Panc1 (cell line): ENCODE data around the gene DAPK2. TPM values are rescaled to one million over a fixed set of nuclear protein-coding genes. Genes with fewer than 3 reads are reported as not detected.

Source experiments
- ATAC-seq: fragments of 200-7000 bp; cut with Tn5 transposase; 2 replicates; pipeline ENCODE4 v1.9.1; 2020; ENCODE audit warnings: mild to moderate bottlenecking, moderate library complexity
- BruUV-seq: library from RNA; stranded (reverse); fragments of 400-500 nt; replicated peaks from 2 replicates; lab custom pipeline; 2021; lab: Mats Ljungman, UMichigan
- CTCF ChIA-PET: fragments of 300-600 bp; sonication (Branson Sonifier 250); formaldehyde crosslinking; loops from one replicate; lab custom pipeline; 2022; ENCODE audit warnings: antibody characterized with exemption; lab: Charles Lee
- POLR2A ChIA-PET: fragments of 300-600 bp; sonication (Branson Sonifier 250); formaldehyde crosslinking; loops from one replicate; lab custom pipeline; 2022; ENCODE audit warnings: antibody characterized with exemption; lab: Charles Lee
- DNase-seq: peaks from one replicate; pipeline ENCODE4 v3.0.0-alpha.2; 2010; ENCODE audit warnings: low read depth, low spot score
- H3K27ac ChIP-seq: 2 replicates; pipeline ENCODE4 v1.5.1; 2011; ENCODE audit warnings: mild to moderate bottlenecking, low read length, inconsistent platforms
- H3K27me3 ChIP-seq: fragments of 200-500 bp; sonication (Bioruptor generic); 2 replicates; pipeline ENCODE4 v1.6.0; 2014; ENCODE audit warnings: low read length, inconsistent platforms; ENCODE audit not compliant: control insufficient read depth, insufficient read depth
- H3K36me3 ChIP-seq: fragments of 200-500 bp; sonication (Bioruptor generic); 2 replicates; pipeline ENCODE4 v1.5.1; 2014; ENCODE audit warnings: inconsistent platforms, mild to moderate bottlenecking, low read length, moderate library complexity; ENCODE audit not compliant: control insufficient read depth, insufficient read depth
- H3K4me1 ChIP-seq: 2 replicates; pipeline ENCODE4 v1.5.1; 2011; ENCODE audit warnings: inconsistent platforms, mild to moderate bottlenecking, low read length, moderate library complexity; ENCODE audit not compliant: control insufficient read depth, insufficient read depth
- H3K4me3 ChIP-seq, 2 experiments: 2 replicates each; pipeline ENCODE4 v1.5.1; 2011 to 2012; ENCODE audit warnings: low read depth in 2 of 2, low read length in 2 of 2, mild to moderate bottlenecking in 2 of 2, inconsistent platforms in 1 of 2, moderate library complexity in 1 of 2
- H3K9me3 ChIP-seq: fragments of 200-500 bp; sonication (Bioruptor generic); 2 replicates; pipeline ENCODE4 v1.5.1; 2014; ENCODE audit warnings: low read depth, mild to moderate bottlenecking, inconsistent platforms, low read length, moderate library complexity; ENCODE audit not compliant: control insufficient read depth, insufficient read depth
- CTCF ChIP-seq: fragments of 450-650 bp; IDR thresholded peaks from 2 replicates; pipeline ENCODE4 v1.5.1; 2017; ENCODE audit warnings: mild to moderate bottlenecking
- POLR2AphosphoS5 ChIP-seq: IDR thresholded peaks from 2 replicates; pipeline ENCODE4 v1.6.1; 2012; ENCODE audit warnings: mild to moderate bottlenecking, low read depth, low read length, moderate library complexity
- SIN3A ChIP-seq: IDR thresholded peaks from 2 replicates; pipeline ENCODE4 v1.6.1; 2012; ENCODE audit warnings: low read depth, mild to moderate bottlenecking, low read length, moderate library complexity, borderline replicate concordance; ENCODE audit not compliant: insufficient read depth
- TCF7L2 ChIP-seq: IDR thresholded peaks from 2 replicates; pipeline ENCODE4 v1.6.1; 2011; ENCODE audit warnings: mild to moderate bottlenecking, low read depth, low read length, inconsistent platforms
- in situ Hi-C: cut with HindIII; loops from 2 replicates; pipeline ENCODE4 v1.10.0; 2016; ENCODE audit warnings: low sequenced_read_pairs, low pct_unique_long_range_greater_than_20kb
- intact Hi-C: fragments of 100-400 bp; cut with micrococcal nuclease; formaldehyde crosslinking; loops from one replicate; pipeline ENCODE4 v1.10.0; 2022; ENCODE audit not compliant: unreplicated experiment
- total RNA-seq: library from RNA; stranded (reverse); gene quantifications from one replicate; pipeline ENCODE4 v1.2.1, GENCODE V29; 2021; ENCODE audit not compliant: unreplicated experiment
- TF ChIP-seq, protein P1 (sequence below), 2 experiments: IDR thresholded peaks; 2 replicates each; pipeline ENCODE4 v1.6.1; 2011 to 2012; ENCODE audit warnings: low read depth in 2 of 2, control low read depth in 1 of 2, low read length in 1 of 2, mild to moderate bottlenecking in 1 of 2, moderate library complexity in 1 of 2; ENCODE audit not compliant: insufficient read depth in 1 of 2

Gene DAPK2
- total RNA-seq, 1 experiment from 2014 or later, result 10.2 TPM

GRCh38 chr15:63861946-63862517 lies 184.3 kb downstream of the DAPK2 start:
- no peak overlapping the region for H3K27ac ChIP-seq
- H3K27me3 ChIP-seq, result no peaks in the 10 kb centered on the region
- H3K4me3 ChIP-seq, result no peak overlapping the region
- no peaks in the 10 kb centered on the region for H3K36me3 ChIP-seq
- intact Hi-C loops (no loop called here), in situ Hi-C loops (no loop called here)
- CTCF ChIA-PET, result no interaction called here
- no TSS peak for BruUV-seq
- POLR2A ChIA-PET, result no interaction called here
- TF ChIP-seq, protein P1, sequence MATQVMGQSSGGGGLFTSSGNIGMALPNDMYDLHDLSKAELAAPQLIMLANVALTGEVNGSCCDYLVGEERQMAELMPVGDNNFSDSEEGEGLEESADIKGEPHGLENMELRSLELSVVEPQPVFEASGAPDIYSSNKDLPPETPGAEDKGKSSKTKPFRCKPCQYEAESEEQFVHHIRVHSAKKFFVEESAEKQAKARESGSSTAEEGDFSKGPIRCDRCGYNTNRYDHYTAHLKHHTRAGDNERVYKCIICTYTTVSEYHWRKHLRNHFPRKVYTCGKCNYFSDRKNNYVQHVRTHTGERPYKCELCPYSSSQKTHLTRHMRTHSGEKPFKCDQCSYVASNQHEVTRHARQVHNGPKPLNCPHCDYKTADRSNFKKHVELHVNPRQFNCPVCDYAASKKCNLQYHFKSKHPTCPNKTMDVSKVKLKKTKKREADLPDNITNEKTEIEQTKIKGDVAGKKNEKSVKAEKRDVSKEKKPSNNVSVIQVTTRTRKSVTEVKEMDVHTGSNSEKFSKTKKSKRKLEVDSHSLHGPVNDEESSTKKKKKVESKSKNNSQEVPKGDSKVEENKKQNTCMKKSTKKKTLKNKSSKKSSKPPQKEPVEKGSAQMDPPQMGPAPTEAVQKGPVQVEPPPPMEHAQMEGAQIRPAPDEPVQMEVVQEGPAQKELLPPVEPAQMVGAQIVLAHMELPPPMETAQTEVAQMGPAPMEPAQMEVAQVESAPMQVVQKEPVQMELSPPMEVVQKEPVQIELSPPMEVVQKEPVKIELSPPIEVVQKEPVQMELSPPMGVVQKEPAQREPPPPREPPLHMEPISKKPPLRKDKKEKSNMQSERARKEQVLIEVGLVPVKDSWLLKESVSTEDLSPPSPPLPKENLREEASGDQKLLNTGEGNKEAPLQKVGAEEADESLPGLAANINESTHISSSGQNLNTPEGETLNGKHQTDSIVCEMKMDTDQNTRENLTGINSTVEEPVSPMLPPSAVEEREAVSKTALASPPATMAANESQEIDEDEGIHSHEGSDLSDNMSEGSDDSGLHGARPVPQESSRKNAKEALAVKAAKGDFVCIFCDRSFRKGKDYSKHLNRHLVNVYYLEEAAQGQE (IDR thresholded peaks at IDR 0.05; ENCODE audit: insufficient read depth in 1 of 2, low read depth in 2 of 2, low read length in 1 of 2), result no peak
- TF ChIP-seq TCF7L2, result no peak
- no peak for TF ChIP-seq SIN3A
- no peak for TF ChIP-seq CTCF
- TF ChIP-seq POLR2AphosphoS5, result no peak
- H3K9me3 ChIP-seq, result no peaks in the 10 kb centered on the region
- H3K4me1 ChIP-seq, result no peaks in the 10 kb centered on the region
- no peak for DNase-seq
- no peak for ATAC-seq

DNA sequence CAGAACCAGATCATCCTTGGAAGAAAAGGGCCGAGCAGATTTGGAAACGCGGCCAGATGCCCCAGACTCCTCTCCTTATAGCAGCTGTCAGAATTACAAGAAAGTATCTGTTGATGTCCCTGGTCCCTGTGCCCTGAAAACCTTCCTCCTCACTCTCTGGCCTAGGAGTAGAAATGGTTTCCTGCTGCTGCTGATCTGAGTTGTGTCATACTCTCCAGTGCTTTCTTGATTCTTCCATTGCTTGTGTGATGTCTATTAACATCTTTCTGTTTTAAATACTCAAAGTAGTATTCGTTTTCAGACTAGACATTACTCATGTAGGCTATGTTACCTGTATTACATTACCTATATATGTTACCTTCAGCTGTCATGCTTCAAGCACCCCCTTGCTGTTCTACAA lies 185.7 kb downstream of the DAPK2 start:
- BruUV-seq, result no TSS peak
- POLR2A ChIA-PET, result no interaction called here

More for the DNA sequence above, 185.7 kb downstream of the DAPK2 start:
- Histone ChIP-seq H3K4me3 (no peak overlapping the region), H3K27ac (no peak overlapping the region), H3K36me3 (no peaks in the 10 kb centered on the region), H3K27me3 (no peaks in the 10 kb centered on the region), H3K9me3 (no peaks in the 10 kb centered on the region), H3K4me1 (no peaks in the 10 kb centered on the region)
- CTCF ChIA-PET, result interaction anchor here (1.2 kb wide), 1 partner anchor 108 kb away, joined by 5 read pairs; no protein-coding TSS in a partner anchor
- in situ Hi-C loops, result no loop called here
- ATAC-seq (no peak), DNase-seq (no peak)
- TF ChIP-seq, protein P1 (IDR thresholded peaks at IDR 0.05; ENCODE audit: insufficient read depth in 1 of 2, low read depth in 2 of 2, low read length in 1 of 2), result no peak
- TF ChIP-seq TCF7L2, result no peak
- intact Hi-C loops, result no loop called here
